AML-193 (cell line): ENCODE measurements around the gene IL16.

ENCODE experiments used
- DNase-seq, 2 experiments: peaks; one replicate each; lab custom pipeline; 2025; lab: John Stamatoyannopoulos, UW

The IL16 gene

GRCh38 chr15:81275711-81276392 is 79.2 kb downstream of the IL16 start:
- no peak for DNase-seq

- no peak for DNase-seq
Measured at GRCh38 chr15:81276967-81277366, 80.3 kb downstream of the IL16 start.

GRCh38 chr15:81277851-81278250 is 81.2 kb downstream of the IL16 start:
- no peak for DNase-seq

GRCh38 chr15:81278306-81279029 is 81.8 kb downstream of the IL16 start:
- no peak for DNase-seq

- no peak for DNase-seq
Measured at GRCh38 chr15:81279621-81280485, 83.2 kb downstream of the IL16 start.

GRCh38 chr15:81280696-81281455 is 84.2 kb downstream of the IL16 start:
- no peak for DNase-seq

GRCh38 chr15:81281456-81281735 is 84.7 kb downstream of the IL16 start:
- DNase-seq = no peak

- DNase-seq = no peak
Measured at GRCh38 chr15:81281766-81282605, 85.3 kb downstream of the IL16 start.

GRCh38 chr15:81282606-81282895 is 85.9 kb downstream of the IL16 start:
- no peak for DNase-seq

GRCh38 chr15:81282911-81283310 is 86.2 kb downstream of the IL16 start:
- DNase-seq = no peak

- peak in 1 of 2 experiments; percentile 31 for DNase-seq
Measured at GRCh38 chr15:81284256-81285031, 87.8 kb downstream of the IL16 start.

- no peak for DNase-seq
Measured at GRCh38 chr15:81285461-81285860, 88.8 kb downstream of the IL16 start.

- DNase-seq = peak; percentile 23 to 43
Measured at GRCh38 chr15:81286621-81287121, 90.0 kb downstream of the IL16 start.

- no peak for DNase-seq
Measured at GRCh38 chr15:81288040-81288439, 91.4 kb downstream of the IL16 start.

GRCh38 chr15:81288616-81289015 is 91.9 kb downstream of the IL16 start:
- no peak for DNase-seq

GRCh38 chr15:81289910-81290309 is 93.2 kb downstream of the IL16 start:
- no peak for DNase-seq

- DNase-seq = no peak
Measured at GRCh38 chr15:81291916-81292522, 95.3 kb downstream of the IL16 start.

- no peak for DNase-seq
Measured at GRCh38 chr15:81292523-81293001, 95.9 kb downstream of the IL16 start.

- peak; percentile 70 to 75 for DNase-seq
Measured at GRCh38 chr15:81293728-81294515, 97.2 kb downstream of the IL16 start.
